22Rv1 (cell line): ENCODE measurements around the gene ZNF219.

Experiments used
- CTCF ChIP-seq: fragments of 450-650 bp; IDR thresholded peaks from 2 replicates; pipeline ENCODE4 v1.5.1; 2017; ENCODE audit warnings: mild to moderate bottlenecking
- ZFX ChIP-seq: fragments of 450-650 bp; IDR thresholded peaks from 2 replicates; pipeline ENCODE4 v1.6.1; 2017; ENCODE audit warnings: antibody characterized with exemption, borderline replicate concordance

GRCh38 chr14:21050597-21050996, 47.9 kb downstream of the ZNF219 start:
- no peak for TF ChIP-seq CTCF
- TF ChIP-seq ZFX: no peak
